HTR-8/SVneo (cell line): ENCODE data around the gene ANGEL1.

ENCODE experiments used
- DNase-seq: peaks from one replicate; pipeline ENCODE4 v3.0.0; 2011; ENCODE audit warnings: low spot score, mixed read lengths; ENCODE audit not compliant: insufficient read length
- FAIRE-seq: peaks from 2 replicates; lab custom pipeline; 2011; peaks lifted over from hg19 to GRCh38; lab: Jason Lieb, UNC

Gene ANGEL1

GRCh38 chr14:76742185-76742584 lies 70.5 kb downstream of the ANGEL1 start:
- FAIRE-seq (no peak), DNase-seq (no peak)

- DNase-seq (no peak), FAIRE-seq (no peak)
Observed at GRCh38 chr14:76741074-76741473, 71.6 kb downstream of the ANGEL1 start.
